Panc1 (cell line): ENCODE results near the gene ATP6V1G3. TPM values are rescaled to one million over a fixed set of nuclear protein-coding genes. Genes with fewer than 3 reads are reported as not detected.
"Not testable (repeated sequence)": the region's sequence is repeated elsewhere in the genome, so short reads cannot be mapped to it uniquely, and the experiment has no call there.

ENCODE experiments used
- ATAC-seq: fragments of 200-7000 bp; cut with Tn5 transposase; 2 replicates; pipeline ENCODE4 v1.9.1; 2020; ENCODE audit warnings: mild to moderate bottlenecking, moderate library complexity
- BruUV-seq: library from RNA; stranded (reverse); fragments of 400-500 nt; replicated peaks from 2 replicates; lab custom pipeline; 2021; lab: Mats Ljungman, UMichigan
- CTCF ChIA-PET: fragments of 300-600 bp; sonication (Branson Sonifier 250); formaldehyde crosslinking; loops from one replicate; lab custom pipeline; 2022; ENCODE audit warnings: antibody characterized with exemption; lab: Charles Lee
- POLR2A ChIA-PET: fragments of 300-600 bp; sonication (Branson Sonifier 250); formaldehyde crosslinking; loops from one replicate; lab custom pipeline; 2022; ENCODE audit warnings: antibody characterized with exemption; lab: Charles Lee
- DNase-seq: peaks from one replicate; pipeline ENCODE4 v3.0.0-alpha.2; 2010; ENCODE audit warnings: low read depth, low spot score
- H3K27ac ChIP-seq: 2 replicates; pipeline ENCODE4 v1.5.1; 2011; ENCODE audit warnings: mild to moderate bottlenecking, low read length, inconsistent platforms
- H3K27me3 ChIP-seq: fragments of 200-500 bp; sonication (Bioruptor generic); 2 replicates; pipeline ENCODE4 v1.6.0; 2014; ENCODE audit warnings: low read length, inconsistent platforms; ENCODE audit not compliant: control insufficient read depth, insufficient read depth
- H3K36me3 ChIP-seq: fragments of 200-500 bp; sonication (Bioruptor generic); 2 replicates; pipeline ENCODE4 v1.5.1; 2014; ENCODE audit warnings: inconsistent platforms, mild to moderate bottlenecking, low read length, moderate library complexity; ENCODE audit not compliant: control insufficient read depth, insufficient read depth
- H3K4me1 ChIP-seq: 2 replicates; pipeline ENCODE4 v1.5.1; 2011; ENCODE audit warnings: inconsistent platforms, mild to moderate bottlenecking, low read length, moderate library complexity; ENCODE audit not compliant: control insufficient read depth, insufficient read depth
- H3K4me3 ChIP-seq, 2 experiments: 2 replicates each; pipeline ENCODE4 v1.5.1; 2011 to 2012; ENCODE audit warnings: low read depth in 2 of 2, low read length in 2 of 2, mild to moderate bottlenecking in 2 of 2, inconsistent platforms in 1 of 2, moderate library complexity in 1 of 2
- H3K9me3 ChIP-seq: fragments of 200-500 bp; sonication (Bioruptor generic); 2 replicates; pipeline ENCODE4 v1.5.1; 2014; ENCODE audit warnings: low read depth, mild to moderate bottlenecking, inconsistent platforms, low read length, moderate library complexity; ENCODE audit not compliant: control insufficient read depth, insufficient read depth
- POLR2AphosphoS5 ChIP-seq: IDR thresholded peaks from 2 replicates; pipeline ENCODE4 v1.6.1; 2012; ENCODE audit warnings: mild to moderate bottlenecking, low read depth, low read length, moderate library complexity
- SIN3A ChIP-seq: IDR thresholded peaks from 2 replicates; pipeline ENCODE4 v1.6.1; 2012; ENCODE audit warnings: low read depth, mild to moderate bottlenecking, low read length, moderate library complexity, borderline replicate concordance; ENCODE audit not compliant: insufficient read depth
- TCF7L2 ChIP-seq: IDR thresholded peaks from 2 replicates; pipeline ENCODE4 v1.6.1; 2011; ENCODE audit warnings: mild to moderate bottlenecking, low read depth, low read length, inconsistent platforms
- in situ Hi-C: cut with HindIII; loops from 2 replicates; pipeline ENCODE4 v1.10.0; 2016; ENCODE audit warnings: low sequenced_read_pairs, low pct_unique_long_range_greater_than_20kb
- intact Hi-C: fragments of 100-400 bp; cut with micrococcal nuclease; formaldehyde crosslinking; loops from one replicate; pipeline ENCODE4 v1.10.0; 2022; ENCODE audit not compliant: unreplicated experiment
- total RNA-seq: library from RNA; stranded (reverse); gene quantifications from one replicate; pipeline ENCODE4 v1.2.1, GENCODE V29; 2021; ENCODE audit not compliant: unreplicated experiment
- TF ChIP-seq, protein P1 (sequence below), 2 experiments: IDR thresholded peaks; 2 replicates each; pipeline ENCODE4 v1.6.1; 2011 to 2012; ENCODE audit warnings: low read depth in 2 of 2, control low read depth in 1 of 2, low read length in 1 of 2, mild to moderate bottlenecking in 1 of 2, moderate library complexity in 1 of 2; ENCODE audit not compliant: insufficient read depth in 1 of 2
- TF ChIP-seq, protein P2 (sequence below): fragments of 450-650 bp; IDR thresholded peaks from 2 replicates; pipeline ENCODE4 v1.5.1; 2017; ENCODE audit warnings: mild to moderate bottlenecking

ATP6V1G3 gene
- total RNA-seq, 1 experiment from 2014 or later = not detected

DNA sequence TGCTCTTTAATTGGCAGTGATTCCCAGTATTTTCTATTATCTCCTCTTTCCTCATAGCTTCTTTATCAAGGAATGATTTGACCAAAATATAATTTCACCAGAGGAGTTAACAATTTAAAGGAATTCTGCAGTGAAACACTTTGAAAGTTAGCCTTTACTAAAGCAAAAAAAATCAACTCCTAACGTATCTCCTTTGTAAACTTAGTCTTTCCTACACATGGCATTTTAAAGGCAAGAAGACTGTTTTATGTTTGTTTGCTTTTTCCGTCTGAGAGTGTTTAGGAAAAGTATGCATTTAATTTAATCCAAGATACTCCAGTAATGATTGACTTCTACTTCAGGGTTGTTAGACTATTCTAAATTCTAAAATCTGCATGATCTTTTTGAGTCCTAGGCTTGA, 15.9 kb downstream of the ATP6V1G3 start:
- H3K9me3 ChIP-seq = no peaks in the 10 kb centered on the region
- DNase-seq (no peak), ATAC-seq (no peak)
- no peak overlapping the region for H3K4me3 ChIP-seq
- ChIA-PET POLR2A (interaction anchor here (0.5 to 0.6 kb wide), 2 partner anchors 130 to 136 kb away, joined by 5 to 6 read pairs; no protein-coding TSS in a partner anchor), CTCF (no interaction called here)
- intact Hi-C loops (no loop called here), in situ Hi-C loops (no loop called here)
- H3K36me3 ChIP-seq = no peaks in the 10 kb centered on the region
- TF ChIP-seq TCF7L2 = no peak
- TF ChIP-seq POLR2AphosphoS5 = no peak
- TF ChIP-seq, protein P1, sequence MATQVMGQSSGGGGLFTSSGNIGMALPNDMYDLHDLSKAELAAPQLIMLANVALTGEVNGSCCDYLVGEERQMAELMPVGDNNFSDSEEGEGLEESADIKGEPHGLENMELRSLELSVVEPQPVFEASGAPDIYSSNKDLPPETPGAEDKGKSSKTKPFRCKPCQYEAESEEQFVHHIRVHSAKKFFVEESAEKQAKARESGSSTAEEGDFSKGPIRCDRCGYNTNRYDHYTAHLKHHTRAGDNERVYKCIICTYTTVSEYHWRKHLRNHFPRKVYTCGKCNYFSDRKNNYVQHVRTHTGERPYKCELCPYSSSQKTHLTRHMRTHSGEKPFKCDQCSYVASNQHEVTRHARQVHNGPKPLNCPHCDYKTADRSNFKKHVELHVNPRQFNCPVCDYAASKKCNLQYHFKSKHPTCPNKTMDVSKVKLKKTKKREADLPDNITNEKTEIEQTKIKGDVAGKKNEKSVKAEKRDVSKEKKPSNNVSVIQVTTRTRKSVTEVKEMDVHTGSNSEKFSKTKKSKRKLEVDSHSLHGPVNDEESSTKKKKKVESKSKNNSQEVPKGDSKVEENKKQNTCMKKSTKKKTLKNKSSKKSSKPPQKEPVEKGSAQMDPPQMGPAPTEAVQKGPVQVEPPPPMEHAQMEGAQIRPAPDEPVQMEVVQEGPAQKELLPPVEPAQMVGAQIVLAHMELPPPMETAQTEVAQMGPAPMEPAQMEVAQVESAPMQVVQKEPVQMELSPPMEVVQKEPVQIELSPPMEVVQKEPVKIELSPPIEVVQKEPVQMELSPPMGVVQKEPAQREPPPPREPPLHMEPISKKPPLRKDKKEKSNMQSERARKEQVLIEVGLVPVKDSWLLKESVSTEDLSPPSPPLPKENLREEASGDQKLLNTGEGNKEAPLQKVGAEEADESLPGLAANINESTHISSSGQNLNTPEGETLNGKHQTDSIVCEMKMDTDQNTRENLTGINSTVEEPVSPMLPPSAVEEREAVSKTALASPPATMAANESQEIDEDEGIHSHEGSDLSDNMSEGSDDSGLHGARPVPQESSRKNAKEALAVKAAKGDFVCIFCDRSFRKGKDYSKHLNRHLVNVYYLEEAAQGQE (IDR thresholded peaks at IDR 0.05; ENCODE audit: insufficient read depth in 1 of 2, low read depth in 2 of 2, low read length in 1 of 2) = no peak
- no peak for TF ChIP-seq SIN3A
- TF ChIP-seq, protein P2, sequence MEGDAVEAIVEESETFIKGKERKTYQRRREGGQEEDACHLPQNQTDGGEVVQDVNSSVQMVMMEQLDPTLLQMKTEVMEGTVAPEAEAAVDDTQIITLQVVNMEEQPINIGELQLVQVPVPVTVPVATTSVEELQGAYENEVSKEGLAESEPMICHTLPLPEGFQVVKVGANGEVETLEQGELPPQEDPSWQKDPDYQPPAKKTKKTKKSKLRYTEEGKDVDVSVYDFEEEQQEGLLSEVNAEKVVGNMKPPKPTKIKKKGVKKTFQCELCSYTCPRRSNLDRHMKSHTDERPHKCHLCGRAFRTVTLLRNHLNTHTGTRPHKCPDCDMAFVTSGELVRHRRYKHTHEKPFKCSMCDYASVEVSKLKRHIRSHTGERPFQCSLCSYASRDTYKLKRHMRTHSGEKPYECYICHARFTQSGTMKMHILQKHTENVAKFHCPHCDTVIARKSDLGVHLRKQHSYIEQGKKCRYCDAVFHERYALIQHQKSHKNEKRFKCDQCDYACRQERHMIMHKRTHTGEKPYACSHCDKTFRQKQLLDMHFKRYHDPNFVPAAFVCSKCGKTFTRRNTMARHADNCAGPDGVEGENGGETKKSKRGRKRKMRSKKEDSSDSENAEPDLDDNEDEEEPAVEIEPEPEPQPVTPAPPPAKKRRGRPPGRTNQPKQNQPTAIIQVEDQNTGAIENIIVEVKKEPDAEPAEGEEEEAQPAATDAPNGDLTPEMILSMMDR = no peak
- no TSS peak for BruUV-seq
- H3K4me1 ChIP-seq = no peaks in the 10 kb centered on the region
- H3K27me3 ChIP-seq = no peaks in the 10 kb centered on the region
- no peak overlapping the region for H3K27ac ChIP-seq

DNA sequence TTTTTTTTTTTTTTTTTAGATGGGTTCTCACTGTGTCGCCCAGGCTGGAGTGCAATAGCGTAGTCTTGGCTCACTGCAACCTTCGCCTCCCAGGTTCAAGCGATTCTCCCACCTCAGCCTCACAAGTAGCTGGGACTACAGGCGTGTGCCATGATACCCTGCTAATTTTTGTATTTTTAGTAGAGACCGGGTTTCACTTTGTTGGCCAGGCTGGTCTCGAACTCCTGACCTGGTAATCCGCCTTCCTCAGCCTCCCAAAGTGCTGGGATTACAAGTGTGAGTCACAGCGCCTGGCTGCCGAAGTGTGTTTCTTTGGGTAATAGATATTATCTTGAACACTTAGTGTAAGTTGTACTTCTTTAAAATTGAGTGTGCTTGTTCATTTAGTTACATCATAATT, 16.4 kb downstream of the ATP6V1G3 start:
- BruUV-seq, ATAC-seq, intact Hi-C loops, in situ Hi-C loops, H3K27ac ChIP-seq, H3K36me3 ChIP-seq, DNase-seq, H3K4me1 ChIP-seq, H3K4me3 ChIP-seq, H3K27me3 ChIP-seq, CTCF ChIA-PET, H3K9me3 ChIP-seq: not testable (repeated sequence)
- POLR2A ChIA-PET = interaction anchor here (0.6 kb wide), 1 partner anchor 137 kb away, joined by 5 read pairs; no protein-coding TSS in a partner anchor

DNA sequence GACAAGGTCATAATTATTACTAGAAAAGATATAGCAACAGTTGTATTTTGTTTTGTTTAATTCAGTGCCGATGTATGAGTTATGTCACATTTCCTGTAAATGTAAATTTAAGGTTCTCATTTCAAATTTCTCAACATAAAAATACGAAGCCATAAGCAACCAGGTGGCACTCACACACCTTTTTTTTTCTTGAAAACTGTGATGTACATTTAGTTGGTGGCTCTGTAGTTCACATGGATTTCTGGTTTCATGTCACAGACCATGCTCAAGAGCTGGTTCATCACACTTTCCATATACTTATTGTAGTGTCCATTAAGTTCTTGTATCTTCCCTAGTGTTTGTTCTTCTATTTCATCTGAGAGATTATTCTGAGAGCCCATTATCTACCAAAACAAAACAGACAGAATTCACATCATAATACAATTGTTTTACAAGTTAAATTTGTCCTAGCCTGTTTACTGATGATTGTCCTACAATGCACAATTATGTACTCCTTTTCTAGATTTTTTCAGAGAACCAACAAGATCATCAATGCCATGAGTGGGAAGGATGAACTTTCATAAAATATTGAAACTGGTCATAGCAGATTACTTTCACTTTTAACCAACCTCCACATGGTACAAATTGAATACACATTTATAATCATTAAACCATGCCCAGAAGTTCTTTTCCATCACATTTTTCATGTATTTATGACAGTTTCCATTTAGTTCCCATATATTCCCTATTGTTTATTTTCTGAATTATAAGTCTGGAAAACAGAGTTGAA, 17.1 kb downstream of the ATP6V1G3 start:
- Histone ChIP-seq H3K27me3 (no peaks in the 10 kb centered on the region), H3K4me3 (no peak overlapping the region), H3K36me3 (no peaks in the 10 kb centered on the region), H3K27ac (no peak overlapping the region), H3K9me3 (no peaks in the 10 kb centered on the region), H3K4me1 (no peaks in the 10 kb centered on the region)
- DNase-seq = no peak
- no peak for ATAC-seq
- in situ Hi-C loops = no loop called here
- CTCF ChIA-PET = no interaction called here
- TF ChIP-seq TCF7L2 (no peak), POLR2AphosphoS5 (no peak), SIN3A (no peak)
- TF ChIP-seq, protein P2 = no peak
- TF ChIP-seq, protein P1 (IDR thresholded peaks at IDR 0.05; ENCODE audit: insufficient read depth in 1 of 2, low read depth in 2 of 2, low read length in 1 of 2) = no peak
- POLR2A ChIA-PET = interaction anchor here (0.6 kb wide), 1 partner anchor 114 kb away, joined by 7 read pairs; no protein-coding TSS in a partner anchor
- intact Hi-C loops = no loop called here
- BruUV-seq = no TSS peak
